ENCODE data around the gene GRK5. TPM values are rescaled to one million over a fixed set of nuclear protein-coding genes. Genes with fewer than 3 reads are reported as not detected.
A peak's percentile ranks its signal among the peaks of the same experiment; 100 is the strongest.

Gene GRK5
- total RNA-seq, 4 donors from 2014 or later: 6.0 to 111 (median 9.5) TPM

DNA sequence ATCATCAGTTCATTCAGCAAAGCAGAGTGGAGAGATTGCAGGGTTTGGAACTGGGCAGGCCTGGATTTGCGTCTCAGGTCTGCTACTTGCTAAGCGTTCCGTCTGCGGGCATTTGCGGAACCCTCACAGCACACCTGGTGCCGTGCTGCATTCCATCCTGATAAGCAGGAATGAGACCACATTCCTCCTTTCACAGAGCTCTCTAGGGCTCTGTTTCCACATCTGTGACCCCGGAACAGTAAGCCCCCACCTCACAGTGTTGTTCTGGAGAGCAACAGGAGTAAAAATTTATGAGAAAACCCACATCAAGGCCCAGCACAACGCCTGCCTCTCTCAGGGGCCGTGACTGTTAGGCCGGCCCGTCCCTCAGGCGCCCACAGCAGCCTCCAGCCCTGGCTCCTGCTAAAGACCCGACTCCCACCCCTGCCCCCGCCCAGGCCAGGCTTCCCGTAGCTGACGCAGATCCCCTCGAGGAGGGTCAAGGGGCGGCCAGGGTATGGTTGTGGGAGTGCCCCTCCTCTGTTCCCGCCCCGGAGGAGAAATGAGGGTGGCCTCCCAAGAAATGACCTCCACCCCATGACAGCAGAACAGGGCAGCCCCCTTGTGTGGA is 206.2 kb downstream of the GRK5 start:
- Histone ChIP-seq H3K36me3 (no peaks in the 10 kb centered on the region), H3K27ac (peak overlapping the region; percentile 60 to 75 (median 72)), H3K9me3 (no peaks in the 10 kb centered on the region), H3K4me3 (no peak overlapping the region), H3K4me1 (peaks cover 9 to 18% (median 16%) of the 10 kb centered on the region in 4 donors), H3K27me3 (no peaks in the 10 kb centered on the region)
- TF ChIP-seq POLR2A (IDR thresholded peaks at IDR 0.05): no peak
- TF ChIP-seq EP300 (IDR thresholded peaks at IDR 0.05; ENCODE audit: low read depth): no peak
- TF ChIP-seq CTCF (IDR thresholded peaks at IDR 0.05): no peak
- no peak for TF ChIP-seq POLR2AphosphoS5 (IDR thresholded peaks at IDR 0.05)
- no peak for DNase-seq
- whole genome bisulfite sequencing, 2 donors (ENCODE audit: low coverage in 1 of 2): 73% methylated on average over 20 of the region's 20 CpGs; no CpG with 5 or more reads in 1 of the 2 donors
- intact Hi-C loops (cut with DNase I; ENCODE audit: low total_unique reads) (no loop called here), in situ Hi-C loops (cut with MboI; ENCODE audit: low pct_ligation_motif_present in 1 of 4, low pct_unique_long_range_greater_than_20kb in 1 of 4, low sequenced_read_pairs in 3 of 4) (loop anchor here (10.0 kb wide), 2 partner anchors 209 to 219 kb away; partner anchors contain the start of gene GRK5 (in 1 of the 4))

DNA sequence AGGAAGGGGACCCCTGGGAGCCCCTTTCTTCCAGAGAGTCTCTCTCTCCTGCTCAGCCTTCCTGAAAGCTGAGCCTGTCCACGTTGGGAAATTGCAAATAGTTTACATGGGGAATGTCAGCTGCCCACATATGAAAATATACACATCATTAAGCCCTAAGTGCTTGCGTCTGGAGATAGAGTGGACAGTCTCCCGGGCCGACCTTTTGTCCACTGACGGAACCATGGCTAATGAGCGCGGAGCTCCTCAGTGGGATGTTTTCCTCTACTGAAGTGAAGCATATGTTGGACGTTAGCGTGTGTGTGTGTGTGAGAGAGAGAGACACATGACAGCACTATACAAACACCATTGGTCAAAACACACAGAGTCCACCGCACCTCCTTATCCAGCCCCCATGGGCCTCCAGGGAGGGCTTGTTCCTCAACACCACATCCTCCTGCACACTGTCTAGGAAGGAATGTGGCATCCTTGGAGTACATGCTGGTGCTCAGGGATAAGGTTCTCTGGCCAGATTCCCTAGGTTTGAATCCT is 206.8 kb downstream of the GRK5 start:
- no peak for TF ChIP-seq POLR2A (IDR thresholded peaks at IDR 0.05)
- TF ChIP-seq CTCF (IDR thresholded peaks at IDR 0.05): no peak
- peak; percentile 20 to 65 (median 53) for TF ChIP-seq POLR2AphosphoS5 (IDR thresholded peaks at IDR 0.05)
- peak; percentile 15 for TF ChIP-seq EP300 (IDR thresholded peaks at IDR 0.05; ENCODE audit: low read depth)
- peak; percentile 44 for DNase-seq
- Histone ChIP-seq H3K4me3 (no peak overlapping the region), H3K9me3 (no peaks in the 10 kb centered on the region), H3K27ac (peak overlapping the region; percentile 60 to 75 (median 72)), H3K4me1 (peaks cover 9 to 18% (median 16%) of the 10 kb centered on the region in 4 donors), H3K36me3 (no peaks in the 10 kb centered on the region), H3K27me3 (no peaks in the 10 kb centered on the region)
- 78% methylated on average over 10 of the region's 10 CpGs; no CpG with 5 or more reads in 1 of the 2 donors for WGBS, 2 donors (ENCODE audit: low coverage in 1 of 2)
- intact Hi-C loops (cut with DNase I; ENCODE audit: low total_unique reads): no loop called here
- in situ Hi-C loops (cut with MboI; ENCODE audit: low pct_ligation_motif_present in 1 of 4, low pct_unique_long_range_greater_than_20kb in 1 of 4, low sequenced_read_pairs in 3 of 4): loop anchor here (10.0 kb wide), 2 partner anchors 209 to 219 kb away; partner anchors contain the start of gene GRK5 (in 1 of the 4)

GRCh38 chr10:119415121-119415520 is 207.8 kb downstream of the GRK5 start:
- Histone ChIP-seq H3K4me3 (no peak overlapping the region), H3K27ac (peak overlapping the region in 3 of 4 donors; percentile 18 to 42 (median 39)), H3K27me3 (no peaks in the 10 kb centered on the region), H3K36me3 (no peaks in the 10 kb centered on the region), H3K9me3 (no peaks in the 10 kb centered on the region), H3K4me1 (peaks cover 9 to 18% (median 16%) of the 10 kb centered on the region in 4 donors)
- no peak for DNase-seq
- intact Hi-C loops (cut with DNase I; ENCODE audit: low total_unique reads): no loop called here
- in situ Hi-C loops (cut with MboI; ENCODE audit: low pct_ligation_motif_present in 1 of 4, low pct_unique_long_range_greater_than_20kb in 1 of 4, low sequenced_read_pairs in 3 of 4): loop anchor here (10.0 kb wide), 2 partner anchors 210 to 220 kb away; partner anchors contain the start of gene GRK5 (in 1 of the 4)
- 80 to 94% methylated on average over 2 to 6 of the region's 6 CpGs for WGBS, 2 donors (ENCODE audit: low coverage in 1 of 2)
- TF ChIP-seq POLR2A (IDR thresholded peaks at IDR 0.05): no peak
- no peak for TF ChIP-seq POLR2AphosphoS5 (IDR thresholded peaks at IDR 0.05)
- TF ChIP-seq EP300 (IDR thresholded peaks at IDR 0.05; ENCODE audit: low read depth): no peak
- TF ChIP-seq CTCF (IDR thresholded peaks at IDR 0.05): no peak
